HepG2 (cell line): ENCODE measurements around the gene PIP5K1C. TPM values are rescaled to one million over a fixed set of nuclear protein-coding genes. Genes with fewer than 3 reads are reported as not detected.
A peak's percentile ranks its signal among the peaks of the same experiment; 100 is the strongest.

Source experiments
- AHR ChIP-seq: IDR thresholded peaks from 2 replicates; pipeline ENCODE4 v1.6.1; 2018; ENCODE audit warnings: missing genetic modification reagents, missing compliant biosample characterization
- FOXK1 ChIP-seq: sonication (generic); formaldehyde crosslinking; IDR thresholded peaks from 2 replicates; pipeline ENCODE4 v1.4.0; 2020; ENCODE audit warnings: low read depth, missing genetic modification reagents, borderline replicate concordance
- HNRNPK ChIP-seq: fragments of 200-400 bp; formaldehyde crosslinking; IDR thresholded peaks from 2 replicates; pipeline ENCODE4 v1.6.1; 2018; ENCODE audit warnings: low read length, low read depth, moderate library complexity, mild to moderate bottlenecking; ENCODE audit not compliant: poor library complexity, severe bottlenecking
- HNRNPLL ChIP-seq: fragments of 200-400 bp; formaldehyde crosslinking; IDR thresholded peaks from 2 replicates; pipeline ENCODE4 v1.6.1; 2017; ENCODE audit warnings: mild to moderate bottlenecking, low read depth, low read length; ENCODE audit not compliant: poor library complexity, severe bottlenecking
- KDM4B ChIP-seq: sonication (generic); formaldehyde crosslinking; IDR thresholded peaks from 2 replicates; pipeline ENCODE4 v1.4.0; 2020; ENCODE audit warnings: missing genetic modification reagents
- MEIS1 ChIP-seq: sonication (generic); formaldehyde crosslinking; IDR thresholded peaks from 2 replicates; pipeline ENCODE4 v1.9.0; 2021; ENCODE audit warnings: mild to moderate bottlenecking, missing genetic modification reagents, moderate library complexity, borderline replicate concordance
- PHF20 ChIP-seq: sonication (generic); formaldehyde crosslinking; IDR thresholded peaks from 2 replicates; pipeline ENCODE4 v1.5.0; 2020; ENCODE audit warnings: mild to moderate bottlenecking, missing genetic modification reagents
- RBM39 ChIP-seq: fragments of 200-400 bp; formaldehyde crosslinking; IDR thresholded peaks from one replicate; pipeline ENCODE4 v1.6.1; 2018; ENCODE audit warnings: antibody characterized with exemption, mild to moderate bottlenecking, low read depth, low read length; ENCODE audit not compliant: poor library complexity, severe bottlenecking
- SP1 ChIP-seq, 2 experiments: fragments of 450-650 bp in 1 of 2; sonication (generic) in 1 of 2; formaldehyde crosslinking in 1 of 2; IDR thresholded peaks; 2 replicates each; pipeline versions ENCODE4 v1.4.0 to v1.6.1; 2016 to 2020; ENCODE audit warnings: missing genetic modification reagents in 1 of 2
- SRY ChIP-seq: sonication (generic); formaldehyde crosslinking; IDR thresholded peaks from 2 replicates; pipeline ENCODE4 v1.8.0; 2022; ENCODE audit warnings: mild to moderate bottlenecking, missing genetic modification reagents
- YEATS2 ChIP-seq: sonication (generic); formaldehyde crosslinking; IDR thresholded peaks from 2 replicates; pipeline ENCODE4 v1.4.0; 2020; ENCODE audit warnings: missing genetic modification reagents, borderline replicate concordance
- ZC3H13 ChIP-seq: sonication (generic); formaldehyde crosslinking; IDR thresholded peaks from 2 replicates; pipeline ENCODE4 v1.8.1; 2023; ENCODE audit warnings: mild to moderate bottlenecking, missing genetic modification reagents, moderate library complexity
- ZNF160 ChIP-seq: sonication (generic); formaldehyde crosslinking; IDR thresholded peaks from 2 replicates; pipeline ENCODE4 v1.8.0; 2022; ENCODE audit warnings: mild to moderate bottlenecking, inconsistent platforms, missing genetic modification reagents
- ZNF335 ChIP-seq: sonication (generic); formaldehyde crosslinking; IDR thresholded peaks from 2 replicates; pipeline ENCODE4 v1.4.0; 2020; ENCODE audit warnings: missing genetic modification reagents
- ZNF382 ChIP-seq: sonication (generic); formaldehyde crosslinking; IDR thresholded peaks from 2 replicates; pipeline ENCODE4 v1.5.0; 2020; ENCODE audit warnings: missing genetic modification reagents, mild to moderate bottlenecking, borderline replicate concordance
- ZNF572 ChIP-seq: sonication (generic); formaldehyde crosslinking; IDR thresholded peaks from 2 replicates; pipeline ENCODE4 v1.5.1; 2020; ENCODE audit warnings: mild to moderate bottlenecking, missing genetic modification reagents
- ZNF614 ChIP-seq: IDR thresholded peaks from 2 replicates; pipeline ENCODE4 v1.6.1; 2018; ENCODE audit warnings: missing biosample characterization, missing genetic modification reagents, inconsistent platforms, borderline replicate concordance
- polyA plus RNA-seq, 8 experiments: library from polyadenylated mRNA; depleted of rRNA in 3 of 8; stranded (reverse) in 7 of 8; unstranded in 1 of 8; fragments of >200 nt; fragmentation: Illumina TruSeq in 4 of 8; extraction: Trizol in 4 of 8; gene quantifications; 2 replicates each; pipeline versions ENCODE4 v1.2.1 to v1.2.3, GENCODE V29; 2011 to 2016; ENCODE audit warnings: low read depth in 4 of 8, missing spikeins in 1 of 8, mixed read lengths in 1 of 8; ENCODE audit not compliant: insufficient read depth in 1 of 8
- total RNA-seq, 5 experiments: library from RNA; depleted of rRNA; stranded (reverse); fragments of >200 nt; fragmentation: Illumina TruSeq; extraction: Trizol; gene quantifications; 2 replicates each; pipeline ENCODE4 v1.2.3, GENCODE V29; 2016; ENCODE audit warnings: low read depth in 1 of 5
- TF ChIP-seq, protein P1 (sequence below): sonication (generic); formaldehyde crosslinking; IDR thresholded peaks from 2 replicates; pipeline ENCODE4 v1.5.0; 2020; ENCODE audit warnings: mild to moderate bottlenecking, missing genetic modification reagents
- TF ChIP-seq, protein P2 (sequence below): sonication (generic); formaldehyde crosslinking; IDR thresholded peaks from 2 replicates; pipeline ENCODE4 v1.4.0; 2020; ENCODE audit warnings: mild to moderate bottlenecking, missing genetic modification reagents, borderline replicate concordance
- TF ChIP-seq, protein P3 (sequence below): sonication (generic); formaldehyde crosslinking; IDR thresholded peaks from 2 replicates; pipeline ENCODE4 v1.4.0; 2020; ENCODE audit warnings: missing genetic modification reagents

PIP5K1C gene
- total and polyA plus RNA-seq, 2 of the 13 experiments (the other 11 are each of a cell fraction or from before 2014, with no cell fraction given), result 3.6 to 4.3 TPM

DNA sequence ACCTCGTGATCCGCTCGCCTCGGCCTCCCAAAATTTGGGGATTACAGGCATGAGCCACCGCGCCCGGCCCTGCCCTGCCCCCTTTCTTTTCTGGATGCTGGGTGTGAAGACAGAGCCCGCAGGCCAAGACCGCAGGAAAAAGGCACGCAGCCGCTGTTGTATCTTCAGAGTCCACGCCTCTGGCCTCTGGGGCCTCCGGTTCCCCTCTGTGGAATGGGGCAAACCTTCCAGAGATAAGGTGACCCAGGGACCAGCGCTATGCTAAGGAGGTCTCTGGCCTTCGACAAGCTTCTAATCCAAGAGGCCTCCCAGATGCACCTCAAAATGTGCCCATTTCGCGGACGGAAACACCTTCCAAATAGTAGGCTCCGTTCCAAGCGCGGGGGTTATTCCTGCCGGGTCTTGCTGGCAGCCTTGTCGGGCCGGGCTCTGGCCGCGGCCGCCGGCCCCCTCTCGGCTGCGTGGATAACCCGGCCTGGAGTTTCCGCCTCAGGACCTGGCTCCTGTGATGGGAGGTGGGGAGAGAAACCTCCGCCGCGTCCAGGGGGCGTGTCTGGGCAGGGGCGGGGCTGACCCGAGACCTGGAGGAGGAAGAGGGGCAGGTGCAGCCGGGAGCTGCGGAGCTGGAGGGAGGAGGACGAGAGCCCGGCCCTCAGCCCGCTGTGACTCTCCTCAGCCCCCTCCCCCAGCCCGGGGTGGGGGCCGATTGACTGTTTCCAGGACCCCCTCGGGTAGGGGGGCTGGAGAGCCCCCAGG, 21.0 kb upstream of the PIP5K1C start (continued):
- 0 out of 2 replicates have a peak, but pooled peaks have one; percentile 24 for TF ChIP-seq SRY (CRISPR knock-in tag)
- peak; percentile 75; the same call in 1 of the 2 replicates for TF ChIP-seq AHR
- TF ChIP-seq YEATS2 (CRISPR knock-in tag), result peak; percentile 40; the same call in 1 of the 2 replicates
- 0 out of 2 replicates have a peak, but pooled peaks have one; percentile 38 for TF ChIP-seq ZNF335 (CRISPR knock-in tag)
- peak; percentile 42; the same call in 1 of the 2 replicates for TF ChIP-seq MEIS1
- no peak for TF ChIP-seq ZNF382 (CRISPR knock-in tag)
- 0 out of 2 replicates have a peak, but pooled peaks have one; percentile 31 for TF ChIP-seq ZNF160 (CRISPR knock-in tag)
- TF ChIP-seq, protein P1, sequence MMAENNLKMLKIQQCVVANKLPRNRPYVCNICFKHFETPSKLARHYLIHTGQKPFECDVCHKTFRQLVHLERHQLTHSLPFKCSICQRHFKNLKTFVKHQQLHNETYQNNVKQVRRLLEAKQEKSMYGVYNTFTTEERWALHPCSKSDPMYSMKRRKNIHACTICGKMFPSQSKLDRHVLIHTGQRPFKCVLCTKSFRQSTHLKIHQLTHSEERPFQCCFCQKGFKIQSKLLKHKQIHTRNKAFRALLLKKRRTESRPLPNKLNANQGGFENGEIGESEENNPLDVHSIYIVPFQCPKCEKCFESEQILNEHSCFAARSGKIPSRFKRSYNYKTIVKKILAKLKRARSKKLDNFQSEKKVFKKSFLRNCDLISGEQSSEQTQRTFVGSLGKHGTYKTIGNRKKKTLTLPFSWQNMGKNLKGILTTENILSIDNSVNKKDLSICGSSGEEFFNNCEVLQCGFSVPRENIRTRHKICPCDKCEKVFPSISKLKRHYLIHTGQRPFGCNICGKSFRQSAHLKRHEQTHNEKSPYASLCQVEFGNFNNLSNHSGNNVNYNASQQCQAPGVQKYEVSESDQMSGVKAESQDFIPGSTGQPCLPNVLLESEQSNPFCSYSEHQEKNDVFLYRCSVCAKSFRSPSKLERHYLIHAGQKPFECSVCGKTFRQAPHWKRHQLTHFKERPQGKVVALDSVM (CRISPR knock-in tag), result peak; percentile 44
- no peak for TF ChIP-seq PHF20
- no peak for TF ChIP-seq ZC3H13 (CRISPR knock-in tag)
- TF ChIP-seq HNRNPK, result peak; percentile 54
- peak; percentile 57; the same call in 1 of the 2 replicates for TF ChIP-seq FOXK1
- TF ChIP-seq, protein P2, sequence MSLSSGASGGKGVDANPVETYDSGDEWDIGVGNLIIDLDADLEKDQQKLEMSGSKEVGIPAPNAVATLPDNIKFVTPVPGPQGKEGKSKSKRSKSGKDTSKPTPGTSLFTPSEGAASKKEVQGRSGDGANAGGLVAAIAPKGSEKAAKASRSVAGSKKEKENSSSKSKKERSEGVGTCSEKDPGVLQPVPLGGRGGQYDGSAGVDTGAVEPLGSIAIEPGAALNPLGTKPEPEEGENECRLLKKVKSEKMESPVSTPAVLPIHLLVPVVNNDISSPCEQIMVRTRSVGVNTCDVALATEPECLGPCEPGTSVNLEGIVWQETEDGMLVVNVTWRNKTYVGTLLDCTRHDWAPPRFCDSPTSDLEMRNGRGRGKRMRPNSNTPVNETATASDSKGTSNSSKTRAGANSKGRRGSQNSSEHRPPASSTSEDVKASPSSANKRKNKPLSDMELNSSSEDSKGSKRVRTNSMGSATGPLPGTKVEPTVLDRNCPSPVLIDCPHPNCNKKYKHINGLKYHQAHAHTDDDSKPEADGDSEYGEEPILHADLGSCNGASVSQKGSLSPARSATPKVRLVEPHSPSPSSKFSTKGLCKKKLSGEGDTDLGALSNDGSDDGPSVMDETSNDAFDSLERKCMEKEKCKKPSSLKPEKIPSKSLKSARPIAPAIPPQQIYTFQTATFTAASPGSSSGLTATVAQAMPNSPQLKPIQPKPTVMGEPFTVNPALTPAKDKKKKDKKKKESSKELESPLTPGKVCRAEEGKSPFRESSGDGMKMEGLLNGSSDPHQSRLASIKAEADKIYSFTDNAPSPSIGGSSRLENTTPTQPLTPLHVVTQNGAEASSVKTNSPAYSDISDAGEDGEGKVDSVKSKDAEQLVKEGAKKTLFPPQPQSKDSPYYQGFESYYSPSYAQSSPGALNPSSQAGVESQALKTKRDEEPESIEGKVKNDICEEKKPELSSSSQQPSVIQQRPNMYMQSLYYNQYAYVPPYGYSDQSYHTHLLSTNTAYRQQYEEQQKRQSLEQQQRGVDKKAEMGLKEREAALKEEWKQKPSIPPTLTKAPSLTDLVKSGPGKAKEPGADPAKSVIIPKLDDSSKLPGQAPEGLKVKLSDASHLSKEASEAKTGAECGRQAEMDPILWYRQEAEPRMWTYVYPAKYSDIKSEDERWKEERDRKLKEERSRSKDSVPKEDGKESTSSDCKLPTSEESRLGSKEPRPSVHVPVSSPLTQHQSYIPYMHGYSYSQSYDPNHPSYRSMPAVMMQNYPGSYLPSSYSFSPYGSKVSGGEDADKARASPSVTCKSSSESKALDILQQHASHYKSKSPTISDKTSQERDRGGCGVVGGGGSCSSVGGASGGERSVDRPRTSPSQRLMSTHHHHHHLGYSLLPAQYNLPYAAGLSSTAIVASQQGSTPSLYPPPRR (CRISPR knock-in tag), result no peak
- TF ChIP-seq, protein P3, sequence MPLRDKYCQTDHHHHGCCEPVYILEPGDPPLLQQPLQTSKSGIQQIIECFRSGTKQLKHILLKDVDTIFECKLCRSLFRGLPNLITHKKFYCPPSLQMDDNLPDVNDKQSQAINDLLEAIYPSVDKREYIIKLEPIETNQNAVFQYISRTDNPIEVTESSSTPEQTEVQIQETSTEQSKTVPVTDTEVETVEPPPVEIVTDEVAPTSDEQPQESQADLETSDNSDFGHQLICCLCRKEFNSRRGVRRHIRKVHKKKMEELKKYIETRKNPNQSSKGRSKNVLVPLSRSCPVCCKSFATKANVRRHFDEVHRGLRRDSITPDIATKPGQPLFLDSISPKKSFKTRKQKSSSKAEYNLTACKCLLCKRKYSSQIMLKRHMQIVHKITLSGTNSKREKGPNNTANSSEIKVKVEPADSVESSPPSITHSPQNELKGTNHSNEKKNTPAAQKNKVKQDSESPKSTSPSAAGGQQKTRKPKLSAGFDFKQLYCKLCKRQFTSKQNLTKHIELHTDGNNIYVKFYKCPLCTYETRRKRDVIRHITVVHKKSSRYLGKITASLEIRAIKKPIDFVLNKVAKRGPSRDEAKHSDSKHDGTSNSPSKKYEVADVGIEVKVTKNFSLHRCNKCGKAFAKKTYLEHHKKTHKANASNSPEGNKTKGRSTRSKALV (CRISPR knock-in tag), result no peak
- TF ChIP-seq HNRNPLL, result peak; percentile 64
- no peak for TF ChIP-seq SP1 (IDR thresholded peaks at IDR 0.05)
- peak; percentile 75 for TF ChIP-seq SP1 (CRISPR knock-in tag; IDR thresholded peaks at IDR 0.05)
- TF ChIP-seq ZNF614 (CRISPR knock-in tag), result peak; percentile 72; the same call in 1 of the 2 replicates
- no peak for TF ChIP-seq ZNF572
- TF ChIP-seq RBM39, result peak; percentile 77
- TF ChIP-seq KDM4B (CRISPR knock-in tag), result 0 out of 2 replicates have a peak, but pooled peaks have one; percentile 51
